Measurements from ENCODE around the gene STAB2.

DNA sequence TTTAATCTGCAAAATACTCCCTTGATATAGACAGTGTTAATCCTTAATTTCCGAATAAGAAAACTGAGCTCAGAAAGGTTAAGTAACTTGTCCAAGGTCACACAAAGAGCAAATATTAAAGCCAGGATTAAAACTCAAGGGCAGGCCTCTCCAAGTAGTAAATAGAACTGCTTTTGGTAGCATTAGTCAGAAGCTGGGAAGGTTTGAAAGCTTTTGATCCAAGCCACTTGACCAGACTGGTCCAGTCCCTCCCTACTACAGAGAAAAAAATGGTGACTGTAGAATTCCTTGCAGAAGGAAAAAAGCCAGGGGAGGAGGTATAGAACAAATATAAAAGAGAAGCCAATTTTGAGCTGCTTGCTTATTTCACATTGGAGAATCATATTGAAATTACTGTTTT is 142.4 kb downstream of the STAB2 start:
- TF ChIP-seq, protein P1, sequence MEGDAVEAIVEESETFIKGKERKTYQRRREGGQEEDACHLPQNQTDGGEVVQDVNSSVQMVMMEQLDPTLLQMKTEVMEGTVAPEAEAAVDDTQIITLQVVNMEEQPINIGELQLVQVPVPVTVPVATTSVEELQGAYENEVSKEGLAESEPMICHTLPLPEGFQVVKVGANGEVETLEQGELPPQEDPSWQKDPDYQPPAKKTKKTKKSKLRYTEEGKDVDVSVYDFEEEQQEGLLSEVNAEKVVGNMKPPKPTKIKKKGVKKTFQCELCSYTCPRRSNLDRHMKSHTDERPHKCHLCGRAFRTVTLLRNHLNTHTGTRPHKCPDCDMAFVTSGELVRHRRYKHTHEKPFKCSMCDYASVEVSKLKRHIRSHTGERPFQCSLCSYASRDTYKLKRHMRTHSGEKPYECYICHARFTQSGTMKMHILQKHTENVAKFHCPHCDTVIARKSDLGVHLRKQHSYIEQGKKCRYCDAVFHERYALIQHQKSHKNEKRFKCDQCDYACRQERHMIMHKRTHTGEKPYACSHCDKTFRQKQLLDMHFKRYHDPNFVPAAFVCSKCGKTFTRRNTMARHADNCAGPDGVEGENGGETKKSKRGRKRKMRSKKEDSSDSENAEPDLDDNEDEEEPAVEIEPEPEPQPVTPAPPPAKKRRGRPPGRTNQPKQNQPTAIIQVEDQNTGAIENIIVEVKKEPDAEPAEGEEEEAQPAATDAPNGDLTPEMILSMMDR (IDR thresholded peaks at IDR 0.05) = no peak
- no peak for TF ChIP-seq EZH2 (IDR thresholded peaks at IDR 0.05; ENCODE audit: borderline replicate concordance, insufficient read depth, low read depth, low read length, poor library complexity, severe bottlenecking)
